ENCODE measurements around the gene CCDC183.
"Not testable (repeated sequence)": the region's sequence is repeated elsewhere in the genome, so short reads cannot be mapped to it uniquely, and the experiment has no call there.

CCDC183 gene

GRCh38 chr9:136803009-136803550 lies 6.9 kb downstream of the CCDC183 start:
- DNase-seq = not testable (repeated sequence)

GRCh38 chr9:136803551-136804508 lies 7.7 kb downstream of the CCDC183 start:
- DNase-seq = no peak

DNA sequence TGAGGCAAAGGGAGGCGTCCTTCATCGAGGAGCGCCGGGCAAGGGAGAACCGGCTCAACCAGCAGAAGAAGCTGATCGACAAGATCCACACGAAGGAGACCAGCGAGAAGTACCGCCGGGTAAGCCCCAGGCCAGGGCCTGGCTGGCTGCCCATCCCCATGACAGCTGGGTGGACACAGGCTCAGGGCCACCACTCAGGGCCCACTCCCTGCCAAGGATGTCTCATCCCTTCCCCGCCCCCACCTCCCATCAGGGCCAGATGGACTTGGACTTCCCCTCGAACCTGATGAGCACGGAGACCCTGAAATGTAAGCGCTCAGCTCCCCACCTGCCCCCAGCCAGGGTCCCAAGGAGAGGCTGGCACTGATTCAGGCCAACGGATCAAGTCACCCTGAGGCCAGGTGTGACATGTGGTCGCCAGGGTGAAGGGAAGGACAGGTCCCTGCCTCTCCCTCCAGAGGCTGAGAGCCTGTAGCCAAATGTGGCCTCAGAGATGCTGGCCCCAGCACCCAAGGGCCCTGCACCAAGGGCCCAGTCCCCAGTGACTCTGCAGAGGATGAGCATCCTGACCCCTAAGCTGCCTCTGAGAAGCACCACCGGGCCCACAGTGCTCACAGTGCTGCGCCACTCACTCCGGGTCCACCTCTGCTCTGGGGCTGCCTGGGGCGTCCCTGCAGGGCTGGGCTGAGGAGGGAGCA lies 8.5 kb downstream of the CCDC183 start:
- no peak for DNase-seq

DNA sequence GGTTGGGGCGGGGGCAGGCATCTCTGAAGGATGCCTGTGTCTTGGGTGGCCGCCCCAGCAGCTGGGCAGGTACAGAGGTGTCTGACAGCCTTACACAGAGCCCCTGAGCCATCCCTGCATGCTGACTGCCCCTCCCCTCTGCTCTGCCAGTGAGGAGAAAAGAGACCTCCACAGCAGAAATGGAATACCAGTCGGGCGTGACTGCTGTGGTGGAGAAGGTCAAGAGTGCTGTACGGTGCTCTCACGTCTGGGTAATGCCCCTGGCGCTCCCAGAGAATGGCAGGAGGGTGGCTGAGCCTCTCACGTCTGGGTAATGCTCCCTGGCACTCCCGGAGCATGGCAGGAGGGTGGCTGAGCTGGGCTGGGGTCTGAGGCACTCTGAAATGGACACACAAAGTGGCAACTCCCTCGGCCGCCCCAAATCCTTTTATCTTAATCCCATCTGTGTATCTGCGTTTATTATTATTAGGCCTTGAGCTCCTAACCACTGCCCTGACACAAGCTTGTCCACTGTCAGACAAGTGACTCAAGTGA lies 9.1 kb downstream of the CCDC183 start:
- no peak for DNase-seq

DNA sequence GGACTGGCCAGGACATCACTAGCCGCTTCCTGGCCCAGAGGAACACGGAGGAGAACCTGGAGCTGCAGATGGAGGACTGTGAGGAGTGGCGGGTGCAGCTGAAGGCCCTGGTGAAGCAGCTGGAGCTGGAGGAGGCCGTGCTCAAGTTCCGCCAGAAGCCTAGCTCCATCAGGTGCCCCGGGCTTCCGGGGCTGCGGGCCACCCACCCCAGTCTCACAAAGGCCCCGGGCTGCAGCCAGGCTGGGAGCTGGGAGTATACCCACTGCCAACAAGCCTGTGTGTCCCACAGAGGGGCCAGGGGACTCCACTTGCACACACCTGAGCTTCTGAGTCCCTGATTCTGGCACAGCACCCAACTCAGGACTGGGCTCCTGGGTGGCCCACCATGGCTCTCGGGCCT lies 9.9 kb downstream of the CCDC183 start:
- DNase-seq = no peak

DNA sequence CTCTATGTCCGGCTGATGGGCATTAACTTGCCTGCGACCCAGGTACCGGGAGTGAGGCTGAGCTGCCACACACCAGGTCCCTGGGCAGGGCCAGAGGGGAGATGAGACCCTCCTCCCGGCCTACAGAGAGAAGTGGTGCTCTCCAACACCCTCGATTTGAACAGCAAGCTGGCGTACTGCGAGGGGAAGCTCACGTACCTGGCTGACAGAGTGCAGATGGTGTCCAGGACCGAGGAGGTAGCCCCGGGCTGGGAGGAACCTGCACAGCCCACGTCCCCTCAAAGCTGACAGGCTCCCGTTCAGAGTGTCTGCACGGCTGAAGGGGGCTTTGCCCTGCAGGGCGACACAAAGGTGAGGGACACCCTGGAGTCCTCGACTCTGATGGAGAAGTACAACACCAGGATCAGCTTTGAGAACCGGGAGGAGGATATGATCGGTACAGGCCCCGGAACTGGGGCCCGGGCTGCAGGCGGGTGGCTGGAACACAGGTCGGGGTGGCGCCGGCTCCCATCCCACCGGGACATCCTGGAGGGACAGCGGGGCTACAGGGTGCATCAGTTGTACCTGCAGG lies 10.6 kb downstream of the CCDC183 start:
- DNase-seq = no peak

GRCh38 chr9:136807281-136808074 lies 11.3 kb downstream of the CCDC183 start, which contains the start of gene RABL6:
Gene RABL6 (plus strand): TSS chr9:136807948. CDS start chr9:136808197, 249 bp downstream.
- DNase-seq = peak; percentile 78 to 80

DNA sequence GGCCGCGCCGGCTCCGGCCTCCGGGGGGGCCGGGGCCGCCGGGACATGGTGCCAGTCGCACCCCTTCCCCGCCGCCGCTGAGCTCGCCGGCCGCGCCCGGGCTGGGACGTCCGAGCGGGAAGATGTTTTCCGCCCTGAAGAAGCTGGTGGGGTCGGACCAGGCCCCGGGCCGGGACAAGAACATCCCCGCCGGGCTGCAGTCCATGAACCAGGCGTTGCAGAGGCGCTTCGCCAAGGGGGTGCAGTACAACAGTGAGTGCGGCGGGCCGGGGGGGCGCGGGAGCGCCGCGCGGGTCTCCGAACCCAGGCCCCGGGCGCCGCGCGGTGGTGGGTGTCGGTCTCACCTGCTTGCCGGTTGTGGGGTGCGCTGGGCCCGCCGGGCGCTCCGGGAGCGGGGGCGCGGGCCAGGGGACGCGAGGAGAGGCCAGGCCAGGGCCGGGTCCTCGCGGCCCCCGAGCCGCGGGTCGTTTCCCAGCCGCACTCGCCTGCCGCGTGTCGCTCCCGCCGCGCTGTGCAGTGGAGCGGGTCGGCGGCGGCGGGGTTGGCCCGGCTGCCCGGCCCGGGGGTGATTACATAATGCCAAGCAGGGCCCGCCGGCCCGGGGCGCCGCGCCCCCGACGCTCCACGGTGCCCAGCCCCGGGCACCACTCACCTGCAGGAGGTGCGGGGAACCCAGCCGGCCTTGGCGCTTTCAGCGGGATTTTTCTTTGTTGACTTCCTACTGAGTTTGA lies 12.1 kb downstream of the CCDC183 start:
- peak; percentile 51 to 52 for DNase-seq

DNA sequence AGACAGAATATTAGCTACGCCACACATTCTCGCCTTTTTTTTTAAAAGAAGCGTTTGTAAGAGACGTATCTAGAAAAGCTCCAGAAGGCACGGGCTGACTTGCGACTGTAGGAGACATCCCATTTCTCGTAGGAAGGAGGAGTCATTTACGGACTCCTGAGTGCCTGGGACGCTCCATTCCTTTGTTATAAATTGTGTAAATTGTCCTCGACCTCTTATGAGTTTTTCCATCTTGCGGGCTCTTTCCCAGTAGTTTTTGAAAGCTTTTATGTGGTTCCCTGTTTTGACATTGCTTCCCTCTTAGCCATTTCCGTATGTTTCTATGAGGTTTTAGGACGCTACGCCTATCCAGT lies 12.6 kb downstream of the CCDC183 start:
- DNase-seq = no peak

GRCh38 chr9:136814725-136815421 lies 18.7 kb downstream of the CCDC183 start:
- no peak for DNase-seq

GRCh38 chr9:136815422-136815782 lies 19.3 kb downstream of the CCDC183 start:
- DNase-seq = no peak

DNA sequence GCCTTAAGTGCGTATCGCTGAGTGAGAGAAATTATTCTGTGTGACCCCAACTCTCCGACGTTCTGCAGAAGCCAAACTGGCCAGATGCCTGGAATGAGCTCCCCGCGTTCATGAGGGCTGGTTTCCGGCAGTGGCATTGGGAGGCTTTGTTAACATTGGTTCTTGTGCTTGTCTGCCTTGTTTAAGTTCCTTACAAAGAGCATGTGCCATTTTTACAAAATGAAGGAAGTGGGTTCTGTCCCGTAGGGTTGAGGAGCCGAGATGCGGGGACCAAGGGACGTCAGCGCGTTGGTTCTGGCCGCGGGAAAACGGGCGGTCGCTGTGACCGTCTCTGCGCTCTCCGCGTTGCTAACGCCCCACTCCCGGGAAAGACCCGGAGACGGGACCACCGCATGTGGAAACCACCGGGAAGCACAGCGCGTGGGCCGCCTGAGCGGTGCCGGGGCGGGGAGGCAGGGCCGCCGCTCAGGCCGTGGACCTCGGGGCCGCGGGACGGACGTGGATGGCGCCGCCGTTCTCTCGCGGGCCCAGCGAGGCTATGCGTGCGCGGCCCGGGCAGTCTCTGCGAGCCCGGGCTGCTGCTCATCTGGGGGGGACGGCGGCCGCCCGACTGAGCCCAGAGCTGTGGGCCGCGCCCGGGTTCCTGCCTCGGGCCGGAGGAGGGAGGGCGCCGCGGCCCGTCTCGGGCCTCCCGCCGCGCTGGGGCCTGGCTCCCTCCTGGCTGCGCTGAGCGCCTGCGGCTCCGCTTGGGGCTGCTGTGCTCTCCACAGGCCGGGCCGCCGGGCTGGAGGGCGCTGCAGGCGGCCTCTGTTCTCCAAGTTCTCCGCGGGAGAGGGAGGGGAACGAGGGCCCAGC lies 25.1 kb downstream of the CCDC183 start:
- no peak for DNase-seq

DNA sequence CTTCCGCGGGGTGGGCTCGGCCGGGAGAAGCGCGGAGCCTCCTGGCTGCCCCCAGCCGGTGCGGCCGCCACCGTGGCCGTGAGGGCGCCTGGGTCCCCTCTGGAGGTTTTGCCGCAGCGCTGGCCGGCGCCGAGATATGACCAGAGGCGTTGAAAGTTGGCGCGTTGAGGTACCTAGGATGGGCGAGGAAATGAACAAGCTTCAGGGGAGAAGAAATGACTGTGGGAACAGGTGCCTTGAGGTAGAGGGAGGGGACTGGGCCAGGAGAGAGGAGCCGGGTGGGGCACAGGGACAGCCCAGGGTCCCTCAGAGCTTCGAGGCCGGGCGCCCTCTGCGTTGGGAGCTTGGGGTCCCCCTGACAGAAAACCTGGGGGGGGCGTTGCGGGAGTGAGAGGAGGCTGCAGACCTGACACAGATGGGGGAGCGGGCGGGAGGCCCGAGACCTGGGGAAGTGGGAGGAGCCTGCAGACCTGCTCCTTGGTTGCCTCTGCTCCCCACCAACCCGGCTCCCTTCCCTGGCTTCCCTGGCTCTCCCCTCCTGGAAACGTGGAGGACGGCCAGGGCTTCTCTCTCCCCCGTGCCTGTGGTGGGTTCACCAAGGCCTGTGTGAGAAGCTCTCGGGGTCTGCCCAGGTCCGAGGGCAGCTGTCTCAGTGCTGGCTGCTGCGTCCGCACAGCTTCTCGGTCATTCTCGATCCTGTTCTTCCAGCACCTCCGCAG lies 25.8 kb downstream of the CCDC183 start:
- DNase-seq = no peak

DNA sequence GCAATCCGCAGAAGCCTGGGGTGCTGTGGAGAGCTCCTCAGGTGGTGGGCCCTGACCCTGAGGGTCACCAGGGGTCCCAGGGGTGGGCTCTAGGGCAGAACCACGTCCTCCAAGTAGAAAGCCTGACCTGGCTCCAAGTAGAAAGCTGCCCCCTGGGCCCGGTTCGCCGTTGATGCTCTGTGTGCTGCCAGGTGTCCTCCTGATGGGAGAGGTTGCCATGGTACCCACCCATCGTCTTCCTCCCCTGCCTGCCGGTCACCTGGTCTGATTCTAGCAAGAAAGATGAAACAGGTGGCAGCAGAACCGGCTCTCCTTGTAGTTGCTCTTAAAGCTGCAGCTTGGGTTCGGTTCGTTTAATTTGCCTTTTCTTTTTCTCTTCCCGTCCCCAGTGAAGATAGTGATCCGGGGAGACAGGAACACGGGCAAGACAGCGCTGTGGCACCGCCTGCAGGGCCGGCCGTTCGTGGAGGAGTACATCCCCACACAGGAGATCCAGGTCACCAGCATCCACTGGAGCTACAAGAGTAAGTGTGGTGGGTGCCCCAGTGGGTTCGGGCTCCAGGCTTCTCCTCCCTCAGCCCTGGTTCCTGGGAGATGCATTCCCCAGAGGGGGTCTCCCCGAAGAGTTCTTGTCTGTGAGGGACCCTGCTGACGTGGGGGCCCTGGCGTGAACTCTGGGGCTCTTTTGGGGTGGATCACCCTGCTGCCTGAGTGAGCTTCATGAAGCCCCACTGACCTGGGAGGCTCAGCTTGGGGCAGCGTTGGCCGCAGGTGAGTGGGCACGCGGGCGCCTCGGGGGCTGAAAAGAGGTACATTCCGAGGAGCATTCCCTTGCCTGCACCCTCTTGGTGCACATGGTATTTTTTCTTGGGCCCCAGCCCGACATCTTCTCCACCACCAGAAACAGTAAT lies 27.3 kb downstream of the CCDC183 start:
- DNase-seq = no peak

GRCh38 chr9:136824496-136825225 lies 28.5 kb downstream of the CCDC183 start:
- no peak for DNase-seq

DNA sequence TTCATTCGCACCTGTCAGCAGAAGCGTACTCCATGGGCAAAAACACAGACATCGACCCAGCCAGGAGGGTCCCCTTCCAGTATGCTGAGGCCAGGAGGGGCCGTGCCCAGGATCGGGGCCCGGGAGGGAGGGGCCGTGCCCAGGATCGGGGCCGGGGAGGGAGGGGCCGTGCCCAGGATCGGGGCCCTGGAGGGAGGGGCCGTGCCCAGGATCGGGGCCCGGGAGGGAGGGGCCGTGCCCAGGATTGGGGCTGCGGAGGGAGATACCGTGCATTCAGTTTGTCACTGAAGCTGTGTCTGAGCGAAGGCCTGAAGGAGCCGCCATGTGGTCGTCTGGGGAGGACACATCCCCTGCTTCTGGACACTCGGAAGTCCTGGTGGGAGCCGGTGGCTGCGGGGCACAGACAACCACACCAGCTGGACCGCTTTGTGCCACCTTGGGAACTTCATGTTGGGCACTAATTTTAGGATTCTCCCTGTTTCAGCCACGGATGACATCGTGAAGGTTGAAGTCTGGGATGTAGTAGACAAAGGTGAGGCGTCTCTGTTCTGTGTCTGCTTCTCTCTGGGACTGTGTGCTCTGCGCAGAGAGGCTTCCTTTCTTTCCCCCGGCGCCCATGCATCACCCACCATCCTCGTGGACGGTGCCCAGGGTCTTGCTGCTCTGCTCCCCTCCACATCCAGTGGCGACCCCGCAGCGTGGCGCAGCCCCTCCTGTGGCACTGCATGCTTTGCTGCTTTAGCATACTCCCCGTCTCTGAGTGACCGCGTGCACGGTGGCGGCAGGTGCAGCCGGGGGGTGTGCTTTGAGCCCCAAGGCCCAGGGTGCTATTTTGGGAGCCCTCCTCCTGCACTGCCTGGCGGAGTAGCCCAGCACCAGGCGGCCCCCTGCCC lies 29.4 kb downstream of the CCDC183 start:
- no peak for DNase-seq
